Left colon (tissue), 2 donors: ENCODE results near the gene TAF11L2. TPM values are rescaled to one million over a fixed set of nuclear protein-coding genes. Genes with fewer than 3 reads are reported as not detected.
"Not testable (repeated sequence)": the region's sequence is repeated elsewhere in the genome, so short reads cannot be mapped to it uniquely, and the experiment has no call there.

Source experiments
- ATAC-seq: fragments of 200-7000 bp; cut with Tn5 transposase; one replicate; pipeline ENCODE4 v1.9.1; 2020; ENCODE audit warnings: mild to moderate bottlenecking, moderate library complexity
- DNase-seq, 2 donors: peaks; one replicate each; pipeline ENCODE4 v3.0.0-alpha.2; 2020
- intact Hi-C, 2 donors: fragments of 100-400 bp; cut with DNase I in 1 of 2; cut with micrococcal nuclease in 1 of 2; formaldehyde crosslinking; loops; one replicate each; pipeline versions ENCODE4 v1.11.2 to v1.14.0; 2022; cut with DNase I, micrococcal nuclease
- long read RNA-seq: library from polyadenylated mRNA; unstranded; transcript quantifications from one replicate; pipeline ENCODE4 v2.0.0, GENCODE V29; 2021
- total RNA-seq, 2 donors: library from RNA; stranded (reverse); fragmentation: NEBNext Ultra II Directional; extraction: Animal tissue kit (Norgen Biotek cat#: 25700); gene quantifications; one replicate each; pipeline ENCODE4 v1.2.1, GENCODE V29; 2021
- donor health status: DM: no; HTN: no; CAD: no.
- donor health status: DM: yes; HTN: yes; CAD: no.

Gene TAF11L2
- not detected for total RNA-seq
- long read RNA-seq, result 0 reads

GRCh38 chr5:17497931-17498330 lies at the start of gene TAF11L2:
Gene TAF11L2 (plus strand): TSS chr5:17498231.
- DNase-seq, ATAC-seq, intact Hi-C loops: not testable (repeated sequence)

GRCh38 chr5:17448877-17449276 lies 49.2 kb upstream of the TAF11L2 start:
- no peak for ATAC-seq
- intact Hi-C loops, result no loop called here

GRCh38 chr5:17452936-17453335 lies 45.1 kb upstream of the TAF11L2 start:
- DNase-seq, result no peak
- no peak for ATAC-seq
- intact Hi-C loops, result no loop called here

More at GRCh38 chr5:17448877-17449276, 49.2 kb upstream of the TAF11L2 start:
- DNase-seq, result no peak

GRCh38 chr5:17455942-17456341 lies 42.1 kb upstream of the TAF11L2 start:
- no peak for DNase-seq
- intact Hi-C loops, result no loop called here
- no peak for ATAC-seq

- ATAC-seq (no peak), DNase-seq (no peak)
- intact Hi-C loops, result no loop called here
Measured at GRCh38 chr5:17461793-17462192, 36.2 kb upstream of the TAF11L2 start.

- DNase-seq (no peak), ATAC-seq (no peak)
- intact Hi-C loops, result no loop called here
Measured at GRCh38 chr5:17463653-17464052, 34.4 kb upstream of the TAF11L2 start.

- ATAC-seq, result no peak
- intact Hi-C loops, result no loop called here
- DNase-seq, result no peak
Measured at GRCh38 chr5:17470064-17470463, 28.0 kb upstream of the TAF11L2 start.

GRCh38 chr5:17475064-17475463 lies 23.0 kb upstream of the TAF11L2 start:
- DNase-seq, intact Hi-C loops, ATAC-seq: not testable (repeated sequence)

GRCh38 chr5:17477043-17477442 lies 21.0 kb upstream of the TAF11L2 start:
- intact Hi-C loops, result no loop called here
- ATAC-seq, result no peak
- no peak for DNase-seq

- intact Hi-C loops, result no loop called here
- ATAC-seq (no peak), DNase-seq (no peak)
Measured at GRCh38 chr5:17477573-17478265, 20.3 kb upstream of the TAF11L2 start.

- ATAC-seq (no peak), DNase-seq (no peak)
- intact Hi-C loops, result no loop called here
Measured at GRCh38 chr5:17481378-17481777, 16.7 kb upstream of the TAF11L2 start.

- no peak for DNase-seq
- intact Hi-C loops, result no loop called here
- no peak for ATAC-seq
Measured at GRCh38 chr5:17482790-17483189, 15.2 kb upstream of the TAF11L2 start.

- intact Hi-C loops, DNase-seq, ATAC-seq: not testable (repeated sequence)
Measured at GRCh38 chr5:17486464-17487173, 11.4 kb upstream of the TAF11L2 start.

GRCh38 chr5:17487174-17487512 lies 10.9 kb upstream of the TAF11L2 start:
- ATAC-seq (no peak), DNase-seq (no peak)
- intact Hi-C loops, result no loop called here

GRCh38 chr5:17491257-17491656 lies 6.8 kb upstream of the TAF11L2 start:
- DNase-seq, intact Hi-C loops, ATAC-seq: not testable (repeated sequence)

GRCh38 chr5:17492770-17493169 lies 5.3 kb upstream of the TAF11L2 start:
- intact Hi-C loops, result no loop called here

GRCh38 chr5:17497446-17497845 lies 585 bp upstream of the TAF11L2 start:
- no peak for DNase-seq
- intact Hi-C loops, result no loop called here
- ATAC-seq, result no peak

More at GRCh38 chr5:17492770-17493169, 5.3 kb upstream of the TAF11L2 start:
- ATAC-seq, result no peak
- no peak for DNase-seq

- intact Hi-C loops, result no loop called here
- no peak for DNase-seq
- ATAC-seq, result no peak
Measured at GRCh38 chr5:17511775-17512325, 13.8 kb downstream of the TAF11L2 start.

- ATAC-seq, intact Hi-C loops, DNase-seq: not testable (repeated sequence)
Measured at GRCh38 chr5:17517526-17517925, 19.5 kb downstream of the TAF11L2 start.

GRCh38 chr5:17518067-17518466 lies 20.0 kb downstream of the TAF11L2 start, which contains the start of gene TAF11L3:
Gene TAF11L3 (plus strand): TSS chr5:17518367.
- intact Hi-C loops, ATAC-seq: not testable (repeated sequence)

More at GRCh38 chr5:17518067-17518466, 20.0 kb downstream of the TAF11L2 start, which contains the start of gene TAF11L3:
- not testable (repeated sequence) for DNase-seq
